ENCODE data around the gene PARD3.

PARD3 gene

GRCh38 chr10:34413756-34414587 lies 401.1 kb downstream of the PARD3 start:
- H3K9me3 ChIP-seq (ENCODE audit: control insufficient read depth in 2 of 2, low read length in 2 of 2), result no peaks in the 10 kb centered on the region
- no peaks in the 10 kb centered on the region for H3K4me1 ChIP-seq (ENCODE audit: control insufficient read depth, insufficient read depth, low read length)
- no peaks in the 10 kb centered on the region for H3K36me3 ChIP-seq (ENCODE audit: control insufficient read depth in 2 of 2, insufficient read depth in 2 of 2, low read length in 2 of 2)
- no peaks in the 10 kb centered on the region for H3K27me3 ChIP-seq (ENCODE audit: control insufficient read depth in 1 of 2, insufficient read depth in 2 of 2, low read length in 2 of 2)
- H3K4me3 ChIP-seq (ENCODE audit: low read length in 2 of 2), result no peak overlapping the region
- H3K9ac ChIP-seq (ENCODE audit: low read length in 2 of 2), result no peak overlapping the region
- H3K27ac ChIP-seq (ENCODE audit: low read length), result no peak overlapping the region

GRCh38 chr10:34413214-34413613 lies 401.9 kb downstream of the PARD3 start:
- no peaks in the 10 kb centered on the region for H3K27me3 ChIP-seq (ENCODE audit: control insufficient read depth in 1 of 2, insufficient read depth in 2 of 2, low read length in 2 of 2)
- no peak overlapping the region for H3K27ac ChIP-seq (ENCODE audit: low read length)
- no peaks in the 10 kb centered on the region for H3K4me1 ChIP-seq (ENCODE audit: control insufficient read depth, insufficient read depth, low read length)
- no peaks in the 10 kb centered on the region for H3K36me3 ChIP-seq (ENCODE audit: control insufficient read depth in 2 of 2, insufficient read depth in 2 of 2, low read length in 2 of 2)
- no peak overlapping the region for H3K9ac ChIP-seq (ENCODE audit: low read length in 2 of 2)
- no peak overlapping the region for H3K4me3 ChIP-seq (ENCODE audit: low read length in 2 of 2)
- H3K9me3 ChIP-seq (ENCODE audit: control insufficient read depth in 2 of 2, low read length in 2 of 2), result no peaks in the 10 kb centered on the region

GRCh38 chr10:34408956-34409355 lies 406.1 kb downstream of the PARD3 start:
- Histone ChIP-seq H3K27ac (ENCODE audit: low read length) (no peak overlapping the region), H3K4me1 (ENCODE audit: control insufficient read depth, insufficient read depth, low read length) (no peaks in the 10 kb centered on the region), H3K27me3 (ENCODE audit: control insufficient read depth in 1 of 2, insufficient read depth in 2 of 2, low read length in 2 of 2) (no peaks in the 10 kb centered on the region), H3K36me3 (ENCODE audit: control insufficient read depth in 2 of 2, insufficient read depth in 2 of 2, low read length in 2 of 2) (no peaks in the 10 kb centered on the region), H3K9me3 (ENCODE audit: control insufficient read depth in 2 of 2, low read length in 2 of 2) (no peaks in the 10 kb centered on the region), H3K9ac (ENCODE audit: low read length in 2 of 2) (no peak overlapping the region), H3K4me3 (ENCODE audit: low read length in 2 of 2) (no peak overlapping the region)

- H3K27me3 ChIP-seq (ENCODE audit: control insufficient read depth in 1 of 2, insufficient read depth in 2 of 2, low read length in 2 of 2), result no peaks in the 10 kb centered on the region
- H3K9me3 ChIP-seq (ENCODE audit: control insufficient read depth in 2 of 2, low read length in 2 of 2), result no peaks in the 10 kb centered on the region
- no peak overlapping the region for H3K9ac ChIP-seq (ENCODE audit: low read length in 2 of 2)
- no peaks in the 10 kb centered on the region for H3K4me1 ChIP-seq (ENCODE audit: control insufficient read depth, insufficient read depth, low read length)
- no peak overlapping the region for H3K4me3 ChIP-seq (ENCODE audit: low read length in 2 of 2)
- no peaks in the 10 kb centered on the region for H3K36me3 ChIP-seq (ENCODE audit: control insufficient read depth in 2 of 2, insufficient read depth in 2 of 2, low read length in 2 of 2)
- H3K27ac ChIP-seq (ENCODE audit: low read length), result no peak overlapping the region
These were observed 406.7 kb downstream of the PARD3 start for GRCh38 chr10:34408381-34408780.

- H3K36me3 ChIP-seq (ENCODE audit: control insufficient read depth in 2 of 2, insufficient read depth in 2 of 2, low read length in 2 of 2), result no peaks in the 10 kb centered on the region
- no peaks in the 10 kb centered on the region for H3K9me3 ChIP-seq (ENCODE audit: control insufficient read depth in 2 of 2, low read length in 2 of 2)
- H3K4me1 ChIP-seq (ENCODE audit: control insufficient read depth, insufficient read depth, low read length), result no peaks in the 10 kb centered on the region
- no peak overlapping the region for H3K27ac ChIP-seq (ENCODE audit: low read length)
- H3K9ac ChIP-seq (ENCODE audit: low read length in 2 of 2), result no peak overlapping the region
- H3K27me3 ChIP-seq (ENCODE audit: control insufficient read depth in 1 of 2, insufficient read depth in 2 of 2, low read length in 2 of 2), result no peaks in the 10 kb centered on the region
- H3K4me3 ChIP-seq (ENCODE audit: low read length in 2 of 2), result no peak overlapping the region
These were observed 407.7 kb downstream of the PARD3 start for GRCh38 chr10:34407324-34407805.

GRCh38 chr10:34406463-34407323 lies 408.4 kb downstream of the PARD3 start:
- H3K27ac ChIP-seq (ENCODE audit: low read length), result no peak overlapping the region
- no peak overlapping the region for H3K9ac ChIP-seq (ENCODE audit: low read length in 2 of 2)
- no peaks in the 10 kb centered on the region for H3K27me3 ChIP-seq (ENCODE audit: control insufficient read depth in 1 of 2, insufficient read depth in 2 of 2, low read length in 2 of 2)
- no peaks in the 10 kb centered on the region for H3K36me3 ChIP-seq (ENCODE audit: control insufficient read depth in 2 of 2, insufficient read depth in 2 of 2, low read length in 2 of 2)
- no peak overlapping the region for H3K4me3 ChIP-seq (ENCODE audit: low read length in 2 of 2)
- H3K4me1 ChIP-seq (ENCODE audit: control insufficient read depth, insufficient read depth, low read length), result no peaks in the 10 kb centered on the region
- no peaks in the 10 kb centered on the region for H3K9me3 ChIP-seq (ENCODE audit: control insufficient read depth in 2 of 2, low read length in 2 of 2)

- no peak overlapping the region for H3K27ac ChIP-seq (ENCODE audit: low read length)
These were observed 409.3 kb downstream of the PARD3 start for GRCh38 chr10:34405611-34406462.

GRCh38 chr10:34403512-34403911 lies 411.6 kb downstream of the PARD3 start:
- Histone ChIP-seq H3K27me3 (ENCODE audit: control insufficient read depth in 1 of 2, insufficient read depth in 2 of 2, low read length in 2 of 2) (no peaks in the 10 kb centered on the region), H3K4me1 (ENCODE audit: control insufficient read depth, insufficient read depth, low read length) (no peaks in the 10 kb centered on the region), H3K4me3 (ENCODE audit: low read length in 2 of 2) (no peak overlapping the region), H3K9ac (ENCODE audit: low read length in 2 of 2) (no peak overlapping the region), H3K27ac (ENCODE audit: low read length) (no peak overlapping the region), H3K9me3 (ENCODE audit: control insufficient read depth in 2 of 2, low read length in 2 of 2) (no peaks in the 10 kb centered on the region), H3K36me3 (ENCODE audit: control insufficient read depth in 2 of 2, insufficient read depth in 2 of 2, low read length in 2 of 2) (no peaks in the 10 kb centered on the region)

More at GRCh38 chr10:34405611-34406462, 409.3 kb downstream of the PARD3 start:
- H3K27me3 ChIP-seq (ENCODE audit: control insufficient read depth in 1 of 2, insufficient read depth in 2 of 2, low read length in 2 of 2), result no peaks in the 10 kb centered on the region
- H3K9ac ChIP-seq (ENCODE audit: low read length in 2 of 2), result no peak overlapping the region
- no peak overlapping the region for H3K4me3 ChIP-seq (ENCODE audit: low read length in 2 of 2)
- no peaks in the 10 kb centered on the region for H3K4me1 ChIP-seq (ENCODE audit: control insufficient read depth, insufficient read depth, low read length)
- no peaks in the 10 kb centered on the region for H3K9me3 ChIP-seq (ENCODE audit: control insufficient read depth in 2 of 2, low read length in 2 of 2)
- H3K36me3 ChIP-seq (ENCODE audit: control insufficient read depth in 2 of 2, insufficient read depth in 2 of 2, low read length in 2 of 2), result no peaks in the 10 kb centered on the region

- Histone ChIP-seq H3K4me3 (ENCODE audit: low read length in 2 of 2) (no peak overlapping the region), H3K9ac (ENCODE audit: low read length in 2 of 2) (no peak overlapping the region), H3K9me3 (ENCODE audit: control insufficient read depth in 2 of 2, low read length in 2 of 2) (no peaks in the 10 kb centered on the region), H3K27me3 (ENCODE audit: control insufficient read depth in 1 of 2, insufficient read depth in 2 of 2, low read length in 2 of 2) (no peaks in the 10 kb centered on the region), H3K27ac (ENCODE audit: low read length) (no peak overlapping the region), H3K4me1 (ENCODE audit: control insufficient read depth, insufficient read depth, low read length) (no peaks in the 10 kb centered on the region), H3K36me3 (ENCODE audit: control insufficient read depth in 2 of 2, insufficient read depth in 2 of 2, low read length in 2 of 2) (no peaks in the 10 kb centered on the region)
These were observed 415.0 kb downstream of the PARD3 start for GRCh38 chr10:34400075-34400474.

- H3K9me3 ChIP-seq (ENCODE audit: control insufficient read depth in 2 of 2, low read length in 2 of 2), result no peaks in the 10 kb centered on the region
- H3K36me3 ChIP-seq (ENCODE audit: control insufficient read depth in 2 of 2, insufficient read depth in 2 of 2, low read length in 2 of 2), result no peaks in the 10 kb centered on the region
- no peaks in the 10 kb centered on the region for H3K27me3 ChIP-seq (ENCODE audit: control insufficient read depth in 1 of 2, insufficient read depth in 2 of 2, low read length in 2 of 2)
- no peak overlapping the region for H3K27ac ChIP-seq (ENCODE audit: low read length)
- H3K9ac ChIP-seq (ENCODE audit: low read length in 2 of 2), result no peak overlapping the region
- H3K4me1 ChIP-seq (ENCODE audit: control insufficient read depth, insufficient read depth, low read length), result no peaks in the 10 kb centered on the region
- no peak overlapping the region for H3K4me3 ChIP-seq (ENCODE audit: low read length in 2 of 2)
These were observed 416.1 kb downstream of the PARD3 start for GRCh38 chr10:34399013-34399412.

Data from stomach smooth muscle (tissue), 2 donors.